Chondrocyte (in vitro differentiated cells): ENCODE data around the gene RPL22. TPM values are rescaled to one million over a fixed set of nuclear protein-coding genes. Genes with fewer than 3 reads are reported as not detected.

Source experiments
- DNase-seq: peaks from one replicate; pipeline ENCODE4 v3.0.0; 2021; ENCODE audit warnings: mixed read lengths, low spot score
- H3K27ac Mint-ChIP-seq: one replicate; pipeline ENCODE4 v1.8.0; 2021; ENCODE audit warnings: mild to moderate bottlenecking, moderate library complexity, mixed read lengths; ENCODE audit not compliant: unreplicated experiment
- H3K27me3 Mint-ChIP-seq: 2 replicates; pipeline ENCODE4 v1.8.0; 2021; ENCODE audit warnings: low read depth, mixed read lengths
- H3K36me3 Mint-ChIP-seq: 2 replicates; pipeline ENCODE4 v1.8.0; 2021; ENCODE audit warnings: low read depth, mixed read lengths
- H3K4me1 Mint-ChIP-seq: 2 replicates; pipeline ENCODE4 v1.8.0; 2021; ENCODE audit warnings: low read depth, mild to moderate bottlenecking, mixed read lengths
- H3K4me3 Mint-ChIP-seq: one replicate; pipeline ENCODE4 v1.8.0; 2021; ENCODE audit warnings: mild to moderate bottlenecking, moderate library complexity, mixed read lengths; ENCODE audit not compliant: unreplicated experiment
- H3K9me3 Mint-ChIP-seq: 2 replicates; pipeline ENCODE4 v1.8.0; 2021; ENCODE audit warnings: low read depth, mixed read lengths
- CTCF ChIP-seq: fragments of 200-600 bp; sonication (generic); IDR thresholded peaks from 2 replicates; pipeline ENCODE4 v1.5.0; 2021; ENCODE audit warnings: antibody characterized with exemption, mild to moderate bottlenecking, moderate library complexity
- total RNA-seq: library from RNA; stranded (reverse); gene quantifications from 3 replicates; pipeline ENCODE4 v1.2.1, GENCODE V29; 2021

Gene RPL22
- total RNA-seq, 1 donor from 2014 or later = 220 TPM

GRCh38 chr1:6206520-6206855, 7.1 kb upstream of the RPL22 start:
- no peak for TF ChIP-seq CTCF
- no peak for DNase-seq
- Mint-ChIP-seq H3K36me3 (no peaks in the 10 kb centered on the region), H3K27ac (no peak overlapping the region), H3K9me3 (no peaks in the 10 kb centered on the region), H3K27me3 (no peaks in the 10 kb centered on the region), H3K4me3 (peak overlapping the region; percentile 32), H3K4me1 (peaks cover 26% of the 10 kb centered on the region)

- Mint-ChIP-seq H3K4me3 (peak within 1 kb of the TSS; percentile 66), H3K27ac (no peak within 1 kb of the TSS), H3K9me3 (no peaks in the 10 kb centered on the region), H3K27me3 (no peaks in the 10 kb centered on the region), H3K36me3 (no peaks in the 10 kb centered on the region), H3K4me1 (peaks cover 26% of the 10 kb centered on the region)
- no peak for DNase-seq
- TF ChIP-seq CTCF = no peak
Observed at GRCh38 chr1:6205849-6206519, 6.6 kb upstream of the RPL22 start, which contains the start of gene RNF207. RNF207 (plus strand) TSS chr1:6206119; CDS start chr1:6206536, 417 bp downstream.

- H3K4me3 Mint-ChIP-seq = no peak overlapping the region
- no peak overlapping the region for H3K27ac Mint-ChIP-seq
- peaks cover 4% of the 10 kb centered on the region for H3K36me3 Mint-ChIP-seq
- no peak for TF ChIP-seq CTCF
- DNase-seq = no peak
- H3K9me3 Mint-ChIP-seq = no peaks in the 10 kb centered on the region
- peaks cover 39% of the 10 kb centered on the region for H3K4me1 Mint-ChIP-seq
- H3K27me3 Mint-ChIP-seq = no peaks in the 10 kb centered on the region
Observed at GRCh38 chr1:6202256-6202655, 2.9 kb upstream of the RPL22 start.

GRCh38 chr1:6200188-6200809, 904 bp upstream of the RPL22 start:
- H3K36me3 Mint-ChIP-seq = peaks cover 9% of the 10 kb centered on the region
- TF ChIP-seq CTCF = no peak
- no peaks in the 10 kb centered on the region for H3K27me3 Mint-ChIP-seq
- peaks cover 39% of the 10 kb centered on the region for H3K4me1 Mint-ChIP-seq
- peak overlapping the region; percentile 98 for H3K27ac Mint-ChIP-seq
- DNase-seq = no peak
- H3K4me3 Mint-ChIP-seq = peak overlapping the region; percentile 93
- no peaks in the 10 kb centered on the region for H3K9me3 Mint-ChIP-seq

GRCh38 chr1:6198646-6199297, 623 bp downstream of the RPL22 start:
- no peak for DNase-seq
- Mint-ChIP-seq H3K27ac (peak overlapping the region; percentile 98), H3K9me3 (no peaks in the 10 kb centered on the region), H3K4me3 (peak overlapping the region; percentile 93), H3K36me3 (peaks cover 9% of the 10 kb centered on the region), H3K4me1 (peaks cover 36% of the 10 kb centered on the region), H3K27me3 (no peaks in the 10 kb centered on the region)
- TF ChIP-seq CTCF = no peak
